ENCODE measurements around the gene RPS14.

DNA sequence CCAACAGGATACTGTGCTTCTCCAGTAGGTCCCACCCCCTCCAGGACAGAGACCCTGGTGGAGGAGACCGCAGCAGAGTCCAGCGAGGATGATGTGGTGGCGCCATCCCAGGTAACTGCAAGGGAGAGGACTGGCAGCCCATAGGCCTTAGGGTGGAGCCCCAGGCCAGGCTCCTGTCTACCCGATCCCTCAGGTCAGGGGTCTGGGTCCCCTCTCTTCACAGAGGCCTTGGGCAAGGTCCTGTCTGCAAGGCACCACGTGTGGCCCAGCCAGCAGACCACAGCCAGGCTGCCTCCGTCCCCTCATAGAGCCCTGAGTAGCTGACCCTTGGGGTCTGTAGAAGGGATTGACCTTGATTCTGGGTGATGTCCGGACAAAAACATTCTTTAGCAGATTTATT is 56.9 kb downstream of the RPS14 start:
- TF ChIP-seq, protein P1, sequence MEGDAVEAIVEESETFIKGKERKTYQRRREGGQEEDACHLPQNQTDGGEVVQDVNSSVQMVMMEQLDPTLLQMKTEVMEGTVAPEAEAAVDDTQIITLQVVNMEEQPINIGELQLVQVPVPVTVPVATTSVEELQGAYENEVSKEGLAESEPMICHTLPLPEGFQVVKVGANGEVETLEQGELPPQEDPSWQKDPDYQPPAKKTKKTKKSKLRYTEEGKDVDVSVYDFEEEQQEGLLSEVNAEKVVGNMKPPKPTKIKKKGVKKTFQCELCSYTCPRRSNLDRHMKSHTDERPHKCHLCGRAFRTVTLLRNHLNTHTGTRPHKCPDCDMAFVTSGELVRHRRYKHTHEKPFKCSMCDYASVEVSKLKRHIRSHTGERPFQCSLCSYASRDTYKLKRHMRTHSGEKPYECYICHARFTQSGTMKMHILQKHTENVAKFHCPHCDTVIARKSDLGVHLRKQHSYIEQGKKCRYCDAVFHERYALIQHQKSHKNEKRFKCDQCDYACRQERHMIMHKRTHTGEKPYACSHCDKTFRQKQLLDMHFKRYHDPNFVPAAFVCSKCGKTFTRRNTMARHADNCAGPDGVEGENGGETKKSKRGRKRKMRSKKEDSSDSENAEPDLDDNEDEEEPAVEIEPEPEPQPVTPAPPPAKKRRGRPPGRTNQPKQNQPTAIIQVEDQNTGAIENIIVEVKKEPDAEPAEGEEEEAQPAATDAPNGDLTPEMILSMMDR (conservative IDR thresholded peaks at IDR 0.05; ENCODE audit: low read depth, low read length): no peak
- TF ChIP-seq EZH2 (IDR thresholded peaks at IDR 0.05; ENCODE audit: borderline replicate concordance, low read depth, low read length, poor library complexity, severe bottlenecking): no peak
